Measurements from ENCODE around the gene CFAP300.

Gene CFAP300

DNA sequence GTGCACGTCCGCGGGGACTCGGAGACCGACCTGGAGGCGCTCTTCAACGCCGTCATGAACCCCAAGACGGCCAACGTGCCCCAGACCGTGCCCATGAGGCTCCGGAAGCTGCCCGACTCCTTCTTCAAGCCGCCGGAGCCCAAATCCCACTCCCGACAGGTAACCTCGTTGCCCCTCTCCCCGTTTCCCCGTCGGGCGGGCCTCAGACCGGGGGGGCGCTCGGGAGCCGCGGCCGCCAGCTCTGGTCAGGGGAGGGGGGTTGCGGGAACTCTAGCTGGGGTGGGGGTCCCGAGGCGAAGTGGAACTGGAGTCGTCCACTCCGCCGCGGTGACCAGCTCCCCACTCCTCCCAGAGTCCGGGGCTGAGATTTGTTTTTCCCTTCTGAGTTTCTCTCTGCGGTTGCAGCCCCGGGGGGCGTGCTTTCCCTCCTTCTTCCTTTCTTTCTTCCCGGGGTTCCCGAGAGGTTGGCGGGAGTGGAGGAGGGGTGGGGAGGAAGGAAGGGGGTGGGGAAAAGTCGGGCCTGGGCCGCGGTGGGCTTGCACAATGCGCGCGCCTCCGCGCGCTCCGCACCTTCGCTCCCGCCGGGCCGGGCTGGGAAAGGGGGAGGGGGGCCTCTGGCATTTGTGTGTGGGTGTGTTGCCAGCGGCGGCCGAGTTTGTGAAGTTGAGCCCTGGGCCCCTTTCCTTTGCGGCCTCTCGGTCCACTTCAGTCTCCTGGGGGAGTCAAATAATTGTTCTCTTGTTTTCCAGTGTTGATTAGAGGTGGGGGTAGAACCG, 64.0 kb downstream of the CFAP300 start:
- DNase-seq (ENCODE audit: low read depth in 1 of 2, low spot score in 1 of 2) = no peak
- no peak overlapping the region for H3K27ac ChIP-seq (replicated peaks)
- TF ChIP-seq POLR2AphosphoS5 (IDR thresholded peaks at IDR 0.05; ENCODE audit: low read depth) = no peak
- TF ChIP-seq, protein P1, sequence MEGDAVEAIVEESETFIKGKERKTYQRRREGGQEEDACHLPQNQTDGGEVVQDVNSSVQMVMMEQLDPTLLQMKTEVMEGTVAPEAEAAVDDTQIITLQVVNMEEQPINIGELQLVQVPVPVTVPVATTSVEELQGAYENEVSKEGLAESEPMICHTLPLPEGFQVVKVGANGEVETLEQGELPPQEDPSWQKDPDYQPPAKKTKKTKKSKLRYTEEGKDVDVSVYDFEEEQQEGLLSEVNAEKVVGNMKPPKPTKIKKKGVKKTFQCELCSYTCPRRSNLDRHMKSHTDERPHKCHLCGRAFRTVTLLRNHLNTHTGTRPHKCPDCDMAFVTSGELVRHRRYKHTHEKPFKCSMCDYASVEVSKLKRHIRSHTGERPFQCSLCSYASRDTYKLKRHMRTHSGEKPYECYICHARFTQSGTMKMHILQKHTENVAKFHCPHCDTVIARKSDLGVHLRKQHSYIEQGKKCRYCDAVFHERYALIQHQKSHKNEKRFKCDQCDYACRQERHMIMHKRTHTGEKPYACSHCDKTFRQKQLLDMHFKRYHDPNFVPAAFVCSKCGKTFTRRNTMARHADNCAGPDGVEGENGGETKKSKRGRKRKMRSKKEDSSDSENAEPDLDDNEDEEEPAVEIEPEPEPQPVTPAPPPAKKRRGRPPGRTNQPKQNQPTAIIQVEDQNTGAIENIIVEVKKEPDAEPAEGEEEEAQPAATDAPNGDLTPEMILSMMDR (IDR thresholded peaks at IDR 0.05; ENCODE audit: insufficient read depth, low read length) = no peak
- no peak for TF ChIP-seq GABPA (IDR thresholded peaks at IDR 0.05; ENCODE audit: low read depth)
- TF ChIP-seq, protein P2, sequence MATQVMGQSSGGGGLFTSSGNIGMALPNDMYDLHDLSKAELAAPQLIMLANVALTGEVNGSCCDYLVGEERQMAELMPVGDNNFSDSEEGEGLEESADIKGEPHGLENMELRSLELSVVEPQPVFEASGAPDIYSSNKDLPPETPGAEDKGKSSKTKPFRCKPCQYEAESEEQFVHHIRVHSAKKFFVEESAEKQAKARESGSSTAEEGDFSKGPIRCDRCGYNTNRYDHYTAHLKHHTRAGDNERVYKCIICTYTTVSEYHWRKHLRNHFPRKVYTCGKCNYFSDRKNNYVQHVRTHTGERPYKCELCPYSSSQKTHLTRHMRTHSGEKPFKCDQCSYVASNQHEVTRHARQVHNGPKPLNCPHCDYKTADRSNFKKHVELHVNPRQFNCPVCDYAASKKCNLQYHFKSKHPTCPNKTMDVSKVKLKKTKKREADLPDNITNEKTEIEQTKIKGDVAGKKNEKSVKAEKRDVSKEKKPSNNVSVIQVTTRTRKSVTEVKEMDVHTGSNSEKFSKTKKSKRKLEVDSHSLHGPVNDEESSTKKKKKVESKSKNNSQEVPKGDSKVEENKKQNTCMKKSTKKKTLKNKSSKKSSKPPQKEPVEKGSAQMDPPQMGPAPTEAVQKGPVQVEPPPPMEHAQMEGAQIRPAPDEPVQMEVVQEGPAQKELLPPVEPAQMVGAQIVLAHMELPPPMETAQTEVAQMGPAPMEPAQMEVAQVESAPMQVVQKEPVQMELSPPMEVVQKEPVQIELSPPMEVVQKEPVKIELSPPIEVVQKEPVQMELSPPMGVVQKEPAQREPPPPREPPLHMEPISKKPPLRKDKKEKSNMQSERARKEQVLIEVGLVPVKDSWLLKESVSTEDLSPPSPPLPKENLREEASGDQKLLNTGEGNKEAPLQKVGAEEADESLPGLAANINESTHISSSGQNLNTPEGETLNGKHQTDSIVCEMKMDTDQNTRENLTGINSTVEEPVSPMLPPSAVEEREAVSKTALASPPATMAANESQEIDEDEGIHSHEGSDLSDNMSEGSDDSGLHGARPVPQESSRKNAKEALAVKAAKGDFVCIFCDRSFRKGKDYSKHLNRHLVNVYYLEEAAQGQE (IDR thresholded peaks at IDR 0.05; ENCODE audit: insufficient replicate concordance, low read depth) = no peak
- no peak for TF ChIP-seq SPI1 (IDR thresholded peaks at IDR 0.05; ENCODE audit: borderline replicate concordance, low read depth)
- H3K27me3 ChIP-seq (ENCODE audit: insufficient read depth, poor library complexity, severe bottlenecking) = peaks cover 39% of the 10 kb centered on the region
- H3K4me3 ChIP-seq (replicated peaks; ENCODE audit: insufficient read depth, low read length) = peak overlapping the region; percentile 58; the same call in 1 of the 2 replicates

DNA sequence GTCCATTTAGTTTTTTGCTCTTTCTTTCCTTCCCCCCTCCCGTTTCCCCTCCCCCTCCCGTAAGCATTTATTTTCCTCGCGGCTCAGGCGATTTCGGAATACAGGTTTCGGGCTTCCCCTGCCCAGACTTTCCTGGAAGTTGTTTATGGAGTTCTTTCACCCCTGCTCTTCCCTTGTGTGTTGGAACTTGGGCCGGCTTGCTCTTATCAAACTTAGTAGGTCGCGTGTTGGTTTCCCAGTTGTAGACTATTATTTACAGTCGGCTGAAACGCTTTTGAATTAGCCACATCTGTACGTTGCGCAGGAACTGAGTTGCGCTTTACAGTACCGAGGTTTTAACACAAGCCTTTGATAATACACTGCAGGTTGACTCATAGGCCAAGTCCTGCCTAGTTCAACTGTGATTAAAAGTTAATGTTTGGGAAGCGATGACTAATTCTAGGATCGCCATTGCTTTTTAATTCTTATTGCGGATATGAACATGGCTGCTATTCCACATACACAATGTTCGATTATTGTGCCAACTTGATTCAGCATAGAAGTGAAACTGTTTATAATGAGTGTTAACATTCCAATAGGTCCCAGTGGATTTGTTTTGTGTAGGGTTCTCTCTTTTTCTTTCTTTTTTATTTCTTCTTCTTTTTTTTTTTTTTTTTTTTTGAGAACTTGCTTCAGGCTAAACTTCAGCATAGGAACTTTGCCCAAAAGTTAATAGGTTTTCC, 64.7 kb downstream of the CFAP300 start:
- H3K27me3 ChIP-seq (ENCODE audit: insufficient read depth, poor library complexity, severe bottlenecking) = peaks cover 39% of the 10 kb centered on the region
- no peak overlapping the region for H3K27ac ChIP-seq (replicated peaks)
- no peak for TF ChIP-seq POLR2AphosphoS5 (IDR thresholded peaks at IDR 0.05; ENCODE audit: low read depth)
- no peak for TF ChIP-seq GABPA (IDR thresholded peaks at IDR 0.05; ENCODE audit: low read depth)
- TF ChIP-seq, protein P2 (IDR thresholded peaks at IDR 0.05; ENCODE audit: insufficient replicate concordance, low read depth) = no peak
- no peak for TF ChIP-seq SPI1 (IDR thresholded peaks at IDR 0.05; ENCODE audit: borderline replicate concordance, low read depth)
- TF ChIP-seq, protein P1 (IDR thresholded peaks at IDR 0.05; ENCODE audit: insufficient read depth, low read length) = no peak
- DNase-seq (ENCODE audit: low read depth in 1 of 2, low spot score in 1 of 2) = no peak
- H3K4me3 ChIP-seq (replicated peaks; ENCODE audit: insufficient read depth, low read length) = no peak overlapping the region

DNA sequence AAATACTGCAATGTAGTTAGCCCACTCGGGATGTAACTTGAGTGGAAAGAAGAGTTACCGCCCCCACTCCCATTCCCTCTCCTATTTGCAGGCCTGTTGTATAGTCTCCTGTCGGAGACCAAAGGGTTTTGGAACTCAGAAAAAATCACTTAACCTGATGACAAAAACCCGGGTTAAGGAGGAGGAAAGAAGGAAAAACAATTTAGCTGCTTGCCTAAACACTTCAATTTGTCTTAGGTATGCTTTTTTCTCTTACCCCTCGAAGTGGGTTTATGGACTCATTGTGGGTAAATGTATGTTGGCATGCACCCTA, 65.2 kb downstream of the CFAP300 start:
- DNase-seq (ENCODE audit: low read depth in 1 of 2, low spot score in 1 of 2) = no peak
- Histone ChIP-seq H3K4me3 (replicated peaks; ENCODE audit: insufficient read depth, low read length) (no peak overlapping the region), H3K27ac (replicated peaks) (no peak overlapping the region), H3K27me3 (ENCODE audit: insufficient read depth, poor library complexity, severe bottlenecking) (peaks cover 39% of the 10 kb centered on the region)
- TF ChIP-seq POLR2AphosphoS5 (IDR thresholded peaks at IDR 0.05; ENCODE audit: low read depth) = no peak
- no peak for TF ChIP-seq GABPA (IDR thresholded peaks at IDR 0.05; ENCODE audit: low read depth)
- TF ChIP-seq, protein P1 (IDR thresholded peaks at IDR 0.05; ENCODE audit: insufficient read depth, low read length) = no peak
- TF ChIP-seq, protein P2 (IDR thresholded peaks at IDR 0.05; ENCODE audit: insufficient replicate concordance, low read depth) = no peak
- TF ChIP-seq SPI1 (IDR thresholded peaks at IDR 0.05; ENCODE audit: borderline replicate concordance, low read depth) = no peak
